NCI-H2227 (cell line): Measurements from ENCODE around the gene APOO.

Source experiments
- DNase-seq: peaks from one replicate; lab custom pipeline; 2025; ENCODE audit not compliant: unreplicated experiment; lab: John Stamatoyannopoulos, UW

The APOO gene

DNA sequence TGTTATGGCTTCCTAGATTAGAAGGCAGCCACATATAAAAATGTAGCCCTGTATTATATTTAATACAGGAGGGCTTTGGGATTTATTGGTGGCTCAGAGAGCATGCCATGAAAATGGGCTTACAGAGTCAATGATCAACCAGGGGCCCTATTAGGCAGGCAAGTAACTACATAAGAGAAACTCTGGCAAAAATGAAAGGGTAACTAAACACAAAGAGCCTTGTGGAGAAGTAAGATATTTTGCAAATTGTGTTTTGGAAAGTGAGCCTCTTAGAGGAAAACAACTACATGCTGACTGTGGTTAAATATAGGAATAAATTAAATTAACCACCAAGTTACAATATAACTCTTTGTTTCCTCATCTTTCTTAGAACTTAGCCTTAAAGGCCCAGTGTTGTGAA is 119.2 kb downstream of the APOO start:
- no peak for DNase-seq

DNA sequence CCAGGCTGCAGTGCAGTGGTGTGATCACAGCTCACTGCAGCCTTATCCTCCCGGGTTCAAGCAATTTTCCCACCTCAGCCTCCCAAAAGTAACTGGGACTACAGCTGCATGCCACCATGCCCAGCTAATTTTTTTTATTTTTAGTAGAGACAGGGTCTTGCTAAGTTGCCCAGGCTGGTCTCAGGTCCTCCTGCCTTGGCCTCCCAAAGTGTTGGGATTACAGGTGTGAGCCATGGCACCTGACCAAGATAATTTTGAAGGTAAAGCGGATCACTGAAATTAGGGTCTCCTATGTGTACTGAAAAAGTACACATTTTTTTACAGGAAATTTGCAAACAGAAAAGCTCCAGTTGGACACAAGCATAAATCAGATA is 120.0 kb downstream of the APOO start:
- no peak for DNase-seq

- no peak for DNase-seq
These were observed 121.4 kb downstream of the APOO start for GRCh38 chrX:23786268-23786815.

GRCh38 chrX:23785580-23785979 is 122.2 kb downstream of the APOO start:
- DNase-seq = no peak

GRCh38 chrX:23784470-23785331 is 123.0 kb downstream of the APOO start:
- no peak for DNase-seq

DNA sequence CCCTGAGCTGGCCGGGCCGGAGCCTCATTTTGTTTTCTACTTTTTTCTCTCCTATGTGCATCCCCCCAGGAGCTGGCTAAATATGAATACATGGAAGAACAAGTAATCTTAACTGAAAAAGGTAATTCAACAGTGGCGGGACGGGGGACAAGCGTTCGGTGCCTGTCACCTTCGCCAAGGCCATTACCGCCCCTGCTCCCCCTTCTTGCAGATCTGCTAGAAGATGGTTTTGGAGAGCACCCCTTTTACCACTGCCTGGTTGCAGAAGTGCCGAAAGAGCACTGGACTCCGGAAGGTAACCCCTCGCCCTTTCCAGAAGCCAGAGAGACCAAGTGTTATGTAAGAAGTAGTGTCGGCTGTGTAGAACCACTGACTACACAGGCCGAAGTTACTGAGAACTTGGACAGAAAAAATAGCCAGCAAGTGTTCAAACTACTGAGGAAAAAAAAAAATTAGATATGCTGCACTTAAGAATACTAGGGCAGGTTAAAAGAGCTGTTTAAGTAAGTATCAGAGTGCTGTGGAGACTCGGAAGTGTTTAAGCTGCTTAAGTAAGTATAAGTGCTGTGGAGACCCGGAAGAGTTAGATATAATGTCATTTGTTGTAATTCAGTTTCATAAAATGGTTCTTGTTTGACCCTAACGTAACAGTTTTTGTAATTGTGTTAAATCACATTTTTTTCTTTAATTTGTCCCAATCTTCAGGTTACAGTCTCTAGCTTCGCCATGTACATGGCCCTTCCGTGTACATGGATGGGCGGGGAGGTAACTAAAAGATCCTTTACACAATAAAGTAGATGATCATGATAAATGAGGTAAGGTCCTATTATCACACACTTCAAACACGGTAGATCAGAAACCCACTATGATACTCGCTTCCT is 123.9 kb downstream of the APOO start:
- DNase-seq = no peak
